K562 (cell line): ENCODE results near the gene SLC7A9. TPM values are rescaled to one million over a fixed set of nuclear protein-coding genes. Genes with fewer than 3 reads are reported as not detected.

Source experiments
- ATAC-seq: fragments of 200-7000 bp; cut with Tn5 transposase; 3 replicates; pipeline ENCODE4 v1.9.1; 2020; ENCODE audit warnings: moderate library complexity
- BruUV-seq: library from RNA; stranded (reverse); fragments of 400-500 nt; replicated peaks from 2 replicates; lab custom pipeline; 2021; lab: Mats Ljungman, UMichigan
- CTCF ChIA-PET: fragments of 300-600 bp; formaldehyde crosslinking; extraction: SDS; loops from one replicate; lab custom pipeline; 2021; ENCODE audit warnings: low intra/inter-chr PET ratio; lab: Yijun Ruan, JAX
- POLR2A ChIA-PET: fragments of 300-600, 350-650 bp; sonication (Branson Sonifier 250); formaldehyde crosslinking; extraction: SDS; loops from one replicate; lab custom pipeline; 2021; ENCODE audit warnings: antibody characterized with exemption, inconsistent platforms; lab: Yijun Ruan, JAX
- DNase-seq, 4 experiments: peaks; one replicate each; pipeline versions ENCODE4 v3.0.0 to v3.0.0-alpha.2; 2011 to 2018; ENCODE audit warnings: low spot score in 3 of 4, mixed read lengths in 3 of 4; ENCODE audit errors: extremely low read depth in 1 of 4
- FAIRE-seq: peaks from 2 replicates; lab custom pipeline; 2011; peaks lifted over from hg19 to GRCh38; lab: Jason Lieb, UNC
- H2AFZ ChIP-seq: 2 replicates; pipeline ENCODE4 v1.6.0; 2011; ENCODE audit warnings: low read depth, low read length, control low read depth, inconsistent platforms
- H3K27ac ChIP-seq: fragments of 200-600 bp; 3 replicates; pipeline ENCODE4 v1.8.0; 2011; ENCODE audit warnings: low read depth, mild to moderate bottlenecking, control low read depth, inconsistent platforms, low read length, moderate library complexity, mixed read lengths; ENCODE audit errors: extremely low read depth
- H3K27me3 ChIP-seq, 2 experiments: fragments of 300-600 bp in 1 of 2; 2 replicates in 1 of 2; 3 replicates in 1 of 2; pipeline versions ENCODE4 v1.6.0 to v1.8.0; 2011; ENCODE audit warnings: inconsistent platforms in 2 of 2, low read length in 2 of 2, mild to moderate bottlenecking in 1 of 2, mixed read lengths in 1 of 2, moderate library complexity in 1 of 2; ENCODE audit not compliant: control insufficient read depth in 2 of 2, insufficient read depth in 2 of 2
- H3K36me3 ChIP-seq: fragments of 300-600 bp; 3 replicates; pipeline ENCODE4 v1.8.0; 2011; ENCODE audit warnings: mild to moderate bottlenecking, low read length, inconsistent platforms; ENCODE audit not compliant: control insufficient read depth, insufficient read depth
- H3K4me1 ChIP-seq, 2 experiments: fragments of 200-600 bp in 1 of 2; replicated peaks in 1 of 2; 2 replicates in 1 of 2; 3 replicates in 1 of 2; pipeline versions ENCODE4 v1.5.1 to v1.8.0; 2011; ENCODE audit warnings: inconsistent platforms in 2 of 2, low read length in 2 of 2, mild to moderate bottlenecking in 1 of 2, mixed read lengths in 1 of 2, moderate library complexity in 1 of 2; ENCODE audit not compliant: control insufficient read depth in 2 of 2, insufficient read depth in 2 of 2
- H3K4me2 ChIP-seq: 2 replicates; pipeline ENCODE4 v1.6.1; 2011; ENCODE audit warnings: low read length, control low read depth, inconsistent platforms, mixed read lengths; ENCODE audit not compliant: insufficient read depth
- H3K4me3 ChIP-seq: fragments of 200-600 bp; sonication (generic), shearing (Covaris generic); 2 replicates; pipeline ENCODE4 v1.5.1; 2016; ENCODE audit warnings: control low read depth, inconsistent platforms
- H3K79me2 ChIP-seq: fragments of 200-600 bp; 3 replicates; pipeline ENCODE4 v1.8.0; 2011; ENCODE audit warnings: low read length, inconsistent platforms; ENCODE audit not compliant: control insufficient read depth, insufficient read depth
- H3K9ac ChIP-seq, 2 experiments: 2 replicates each; pipeline versions ENCODE4 v1.6.0 to v1.6.1; 2011; ENCODE audit warnings: low read depth in 2 of 2, low read length in 2 of 2, control low read depth in 1 of 2, inconsistent platforms in 1 of 2, mild to moderate bottlenecking in 1 of 2, mixed read lengths in 1 of 2; ENCODE audit not compliant: insufficient read depth in 1 of 2
- H3K9me1 ChIP-seq: one replicate; pipeline ENCODE4 v1.6.0; 2011; ENCODE audit warnings: inconsistent platforms, mild to moderate bottlenecking, low read length, moderate library complexity; ENCODE audit not compliant: control insufficient read depth, insufficient read depth
- H3K9me3 ChIP-seq: replicated peaks from 2 replicates; pipeline ENCODE4 v1.5.1; 2011; ENCODE audit warnings: low read depth, low read length, inconsistent platforms; ENCODE audit not compliant: control insufficient read depth, insufficient read depth
- H4K20me1 ChIP-seq: replicated peaks from 2 replicates; pipeline ENCODE4 v1.6.1; 2011; ENCODE audit warnings: low read length, inconsistent platforms, mixed read lengths; ENCODE audit not compliant: control insufficient read depth, insufficient read depth
- CBX1 ChIP-seq: sonication (generic); IDR thresholded peaks from 2 replicates; pipeline ENCODE4 v1.6.1; 2016; ENCODE audit warnings: antibody characterized with exemption, low read depth, mild to moderate bottlenecking
- JUND ChIP-seq, 2 experiments: IDR thresholded peaks; 2 replicates in 1 of 2; 3 replicates in 1 of 2; pipeline ENCODE4 v1.6.1; 2011; ENCODE audit warnings: borderline replicate concordance in 2 of 2, low read depth in 2 of 2, low read length in 2 of 2, improper control_type of control experiment in 1 of 2, missing biosample characterization in 1 of 2, missing genetic modification characterization in 1 of 2, missing genetic modification reagents in 1 of 2
- MAFF ChIP-seq: IDR thresholded peaks from 2 replicates; pipeline ENCODE4 v1.6.1; 2012; ENCODE audit warnings: low read length, improper control_type of control experiment
- RBM39 ChIP-seq: fragments of 200-400 bp; formaldehyde crosslinking; optimal IDR thresholded peaks from 2 replicates; pipeline ENCODE3; 2018; ENCODE audit warnings: low read depth, low read length
- SIN3B ChIP-seq: fragments of 450-650 bp; IDR thresholded peaks from 2 replicates; pipeline ENCODE4 v1.6.1; 2017; ENCODE audit warnings: low read depth, mild to moderate bottlenecking, moderate library complexity
- SLC30A9 ChIP-seq: fragments of 250-450 bp; sonication (Bioruptor Pico); IDR thresholded peaks from 2 replicates; pipeline ENCODE4 v1.8.0; 2022; ENCODE audit warnings: mild to moderate bottlenecking, moderate library complexity
- SRSF9 ChIP-seq: fragments of 200-400 bp; formaldehyde crosslinking; IDR thresholded peaks from 2 replicates; pipeline ENCODE4 v1.6.1; 2017; ENCODE audit warnings: low read depth, low read length, borderline replicate concordance
- TOE1 ChIP-seq, 2 experiments: fragments of 450-650 bp in 1 of 2; sonication (generic) in 1 of 2; formaldehyde crosslinking in 1 of 2; IDR thresholded peaks; 2 replicates each; pipeline versions ENCODE4 v1.7.1 to v1.8.0; 2016 to 2022; ENCODE audit warnings: borderline replicate concordance in 2 of 2, mild to moderate bottlenecking in 2 of 2, antibody characterized with exemption in 1 of 2, inconsistent platforms in 1 of 2, low read depth in 1 of 2, missing genetic modification reagents in 1 of 2, moderate library complexity in 1 of 2
- ZNF408 ChIP-seq: fragments of 250-450 bp; sonication (Bioruptor Pico); IDR thresholded peaks from 2 replicates; pipeline ENCODE4 v1.4.0; 2020; ENCODE audit warnings: low read depth, mild to moderate bottlenecking, moderate library complexity
- ZNF436 ChIP-seq: fragments of 250-450, 450-650 bp; sonication (Bioruptor Pico); formaldehyde crosslinking; IDR thresholded peaks from 2 replicates; pipeline ENCODE4 v1.7.0; 2020; ENCODE audit warnings: mild to moderate bottlenecking
- WGBS: fragments of 100-300 bp; shearing (Covaris generic); methylation state at CpG from one replicate; pipeline ENCODE4 v1.1.6; 2016; ENCODE audit warnings: low coverage, mixed read lengths; ENCODE audit not compliant: insufficient coverage; ENCODE audit errors: missing lambda C conversion rate; 5-methylcytosine and 5-hydroxymethylcytosine counted together
- in situ Hi-C: fragments of 300-500 bp; cut with MboI; formaldehyde crosslinking; loops from 4 replicates; pipeline ENCODE4 v1.15.0; 2018; ENCODE audit warnings: inconsistent platforms, mixed read lengths
- intact Hi-C: fragments of 100-400 bp; cut with micrococcal nuclease; formaldehyde crosslinking; loops from 2 replicates; pipeline ENCODE4 v1.14.2; 2022
- polyA plus RNA-seq, 8 experiments: library from polyadenylated mRNA; depleted of rRNA in 4 of 8; stranded (reverse) in 5 of 8; unstranded in 3 of 8; fragments of >200 nt; fragmentation: Nextera tagmentation in 2 of 8; fragmentation: Illumina TruSeq in 1 of 8; extraction: Ambion mirVana in 2 of 8; extraction: Trizol in 1 of 8; gene quantifications; 2 replicates each; pipeline versions ENCODE4 v1.2.1 to v1.2.3, GENCODE V29; 2011 to 2014; ENCODE audit warnings: inconsistent platforms in 1 of 8, missing spikeins in 1 of 8
- total RNA-seq, 7 experiments: library from RNA; depleted of rRNA in 6 of 7; stranded (reverse); fragments of >200 nt in 6 of 7; fragmentation: Illumina TruSeq in 2 of 7; extraction: Trizol in 2 of 7; gene quantifications; 2 replicates each; pipeline versions ENCODE4 v1.2.1 to v1.2.3, GENCODE V29; 2011 to 2021; ENCODE audit warnings: low replicate concordance in 1 of 7
- TF ChIP-seq, protein P1 (sequence below), 2 experiments: fragments of 450-650 bp; conservative IDR thresholded peaks; 2 replicates each; pipeline ENCODE4 v1.6.1; 2017; ENCODE audit warnings: mild to moderate bottlenecking in 2 of 2, moderate library complexity in 2 of 2
- TF ChIP-seq, protein P2 (sequence below): sonication (generic); formaldehyde crosslinking; IDR thresholded peaks from 2 replicates; pipeline ENCODE4 v1.8.0; 2022; ENCODE audit warnings: mild to moderate bottlenecking, low read depth, missing genetic modification reagents
- TF ChIP-seq, protein P3 (sequence below): fragments of 450-650 bp; conservative IDR thresholded peaks from 2 replicates; pipeline ENCODE4 v1.6.1; 2016; ENCODE audit warnings: missing genetic modification characterization, low read depth, mild to moderate bottlenecking, missing compliant biosample characterization, moderate library complexity
- TF ChIP-seq, protein P4 (sequence below): sonication (generic); formaldehyde crosslinking; IDR thresholded peaks from 2 replicates; pipeline ENCODE4 v1.8.1; 2023; ENCODE audit warnings: mild to moderate bottlenecking, missing genetic modification reagents, moderate library complexity
- TF ChIP-seq, protein P5 (sequence below): fragments of 250-450 bp; sonication (Bioruptor Pico); IDR thresholded peaks from 2 replicates; pipeline ENCODE4 v1.4.0; 2020; ENCODE audit warnings: mild to moderate bottlenecking, moderate library complexity

SLC7A9 gene
- total and polyA plus RNA-seq, 9 of the 15 experiments (the other 6 are each of a cell fraction or from before 2014, with no cell fraction given) = not detected

DNA sequence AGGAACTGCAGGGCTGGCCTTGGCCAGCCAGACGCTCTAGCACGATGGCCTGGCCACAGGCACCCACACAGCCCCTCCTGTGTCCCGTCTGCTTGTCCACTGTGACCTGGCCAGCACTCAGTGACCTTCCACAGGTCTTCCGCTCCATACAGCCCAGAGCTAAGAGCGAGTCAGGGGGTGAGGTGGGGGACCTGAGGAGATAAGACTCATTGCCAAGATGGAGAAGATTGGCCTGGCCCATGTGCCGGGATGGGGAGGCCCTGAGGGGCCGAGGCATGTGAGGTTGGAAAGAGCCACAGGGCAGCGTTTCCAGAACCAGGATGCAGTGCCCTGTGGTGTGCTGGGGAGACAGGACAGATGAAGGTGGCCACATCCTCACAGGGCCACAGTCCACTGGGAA is 10.2 kb upstream of the SLC7A9 start:
- peaks cover 0 to 4% of the 10 kb centered on the region in 2 experiments; a peak in 2 of 5 replicates for H3K4me1 ChIP-seq
- BruUV-seq = no TSS peak
- ATAC-seq = no peak
- H3K27ac ChIP-seq = no peak overlapping the region
- in situ Hi-C loops (no loop called here), intact Hi-C loops (no loop called here)
- no peak overlapping the region for H3K9ac ChIP-seq
- no peak for FAIRE-seq
- CTCF ChIA-PET = no interaction called here
- 6% methylated on average over 8 of the region's 8 CpGs for WGBS
- H3K9me3 ChIP-seq = no peaks in the 10 kb centered on the region
- no peaks in the 10 kb centered on the region for H3K79me2 ChIP-seq
- no peak for DNase-seq
- H3K4me3 ChIP-seq = no peak overlapping the region
- H3K27me3 ChIP-seq = peaks cover 8 to 42% of the 10 kb centered on the region in 2 experiments; a peak in 4 of 5 replicates
- no peaks in the 10 kb centered on the region for H4K20me1 ChIP-seq
- no peaks in the 10 kb centered on the region for H3K36me3 ChIP-seq
- no peak overlapping the region for H2AFZ ChIP-seq
- no peaks in the 10 kb centered on the region for H3K9me1 ChIP-seq
- no peak overlapping the region for H3K4me2 ChIP-seq
- POLR2A ChIA-PET = no interaction called here
- TF ChIP-seq, protein P1, sequence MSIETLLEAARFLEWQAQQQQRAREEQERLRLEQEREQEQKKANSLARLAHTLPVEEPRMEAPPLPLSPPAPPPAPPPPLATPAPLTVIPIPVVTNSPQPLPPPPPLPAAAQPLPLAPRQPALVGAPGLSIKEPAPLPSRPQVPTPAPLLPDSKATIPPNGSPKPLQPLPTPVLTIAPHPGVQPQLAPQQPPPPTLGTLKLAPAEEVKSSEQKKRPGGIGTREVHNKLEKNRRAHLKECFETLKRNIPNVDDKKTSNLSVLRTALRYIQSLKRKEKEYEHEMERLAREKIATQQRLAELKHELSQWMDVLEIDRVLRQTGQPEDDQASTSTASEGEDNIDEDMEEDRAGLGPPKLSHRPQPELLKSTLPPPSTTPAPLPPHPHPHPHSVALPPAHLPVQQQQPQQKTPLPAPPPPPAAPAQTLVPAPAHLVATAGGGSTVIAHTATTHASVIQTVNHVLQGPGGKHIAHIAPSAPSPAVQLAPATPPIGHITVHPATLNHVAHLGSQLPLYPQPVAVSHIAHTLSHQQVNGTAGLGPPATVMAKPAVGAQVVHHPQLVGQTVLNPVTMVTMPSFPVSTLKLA (conservative IDR thresholded peaks at IDR 0.05) = no peak
- TF ChIP-seq, protein P2, sequence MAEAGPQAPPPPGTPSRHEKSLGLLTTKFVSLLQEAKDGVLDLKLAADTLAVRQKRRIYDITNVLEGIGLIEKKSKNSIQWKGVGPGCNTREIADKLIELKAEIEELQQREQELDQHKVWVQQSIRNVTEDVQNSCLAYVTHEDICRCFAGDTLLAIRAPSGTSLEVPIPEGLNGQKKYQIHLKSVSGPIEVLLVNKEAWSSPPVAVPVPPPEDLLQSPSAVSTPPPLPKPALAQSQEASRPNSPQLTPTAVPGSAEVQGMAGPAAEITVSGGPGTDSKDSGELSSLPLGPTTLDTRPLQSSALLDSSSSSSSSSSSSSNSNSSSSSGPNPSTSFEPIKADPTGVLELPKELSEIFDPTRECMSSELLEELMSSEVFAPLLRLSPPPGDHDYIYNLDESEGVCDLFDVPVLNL (CRISPR knock-in tag) = no peak
- no peak for TF ChIP-seq JUND (IDR thresholded peaks at IDR 0.05; ENCODE audit: borderline replicate concordance, low read depth, low read length)
- TF ChIP-seq JUND (tag; IDR thresholded peaks at IDR 0.05; ENCODE audit: borderline replicate concordance, low read depth, low read length) = no peak
- TF ChIP-seq MAFF = no peak
- TF ChIP-seq, protein P3, sequence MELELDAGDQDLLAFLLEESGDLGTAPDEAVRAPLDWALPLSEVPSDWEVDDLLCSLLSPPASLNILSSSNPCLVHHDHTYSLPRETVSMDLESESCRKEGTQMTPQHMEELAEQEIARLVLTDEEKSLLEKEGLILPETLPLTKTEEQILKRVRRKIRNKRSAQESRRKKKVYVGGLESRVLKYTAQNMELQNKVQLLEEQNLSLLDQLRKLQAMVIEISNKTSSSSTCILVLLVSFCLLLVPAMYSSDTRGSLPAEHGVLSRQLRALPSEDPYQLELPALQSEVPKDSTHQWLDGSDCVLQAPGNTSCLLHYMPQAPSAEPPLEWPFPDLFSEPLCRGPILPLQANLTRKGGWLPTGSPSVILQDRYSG (tag) = no peak
- no peak for TF ChIP-seq ZNF408 (CRISPR knock-in tag)
- TF ChIP-seq TOE1 (IDR thresholded peaks at IDR 0.05; ENCODE audit: borderline replicate concordance) = no peak
- no peak for TF ChIP-seq TOE1 (CRISPR knock-in tag; IDR thresholded peaks at IDR 0.05; ENCODE audit: borderline replicate concordance, low read depth)
- TF ChIP-seq ZNF436 = no peak
- TF ChIP-seq, protein P4, sequence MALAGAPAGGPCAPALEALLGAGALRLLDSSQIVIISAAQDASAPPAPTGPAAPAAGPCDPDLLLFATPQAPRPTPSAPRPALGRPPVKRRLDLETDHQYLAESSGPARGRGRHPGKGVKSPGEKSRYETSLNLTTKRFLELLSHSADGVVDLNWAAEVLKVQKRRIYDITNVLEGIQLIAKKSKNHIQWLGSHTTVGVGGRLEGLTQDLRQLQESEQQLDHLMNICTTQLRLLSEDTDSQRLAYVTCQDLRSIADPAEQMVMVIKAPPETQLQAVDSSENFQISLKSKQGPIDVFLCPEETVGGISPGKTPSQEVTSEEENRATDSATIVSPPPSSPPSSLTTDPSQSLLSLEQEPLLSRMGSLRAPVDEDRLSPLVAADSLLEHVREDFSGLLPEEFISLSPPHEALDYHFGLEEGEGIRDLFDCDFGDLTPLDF (CRISPR knock-in tag) = no peak
- no peak for TF ChIP-seq SIN3B
- no peak for TF ChIP-seq SRSF9
- no peak for TF ChIP-seq SLC30A9
- TF ChIP-seq CBX1 = no peak
- TF ChIP-seq, protein P5, sequence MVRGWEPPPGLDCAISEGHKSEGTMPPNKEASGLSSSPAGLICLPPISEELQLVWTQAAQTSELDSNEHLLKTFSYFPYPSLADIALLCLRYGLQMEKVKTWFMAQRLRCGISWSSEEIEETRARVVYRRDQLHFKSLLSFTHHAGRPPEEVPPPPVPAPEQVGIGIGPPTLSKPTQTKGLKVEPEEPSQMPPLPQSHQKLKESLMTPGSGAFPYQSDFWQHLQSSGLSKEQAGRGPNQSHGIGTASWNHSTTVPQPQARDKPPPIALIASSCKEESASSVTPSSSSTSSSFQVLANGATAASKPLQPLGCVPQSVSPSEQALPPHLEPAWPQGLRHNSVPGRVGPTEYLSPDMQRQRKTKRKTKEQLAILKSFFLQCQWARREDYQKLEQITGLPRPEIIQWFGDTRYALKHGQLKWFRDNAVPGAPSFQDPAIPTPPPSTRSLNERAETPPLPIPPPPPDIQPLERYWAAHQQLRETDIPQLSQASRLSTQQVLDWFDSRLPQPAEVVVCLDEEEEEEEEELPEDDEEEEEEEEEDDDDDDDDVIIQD = no peak
- TF ChIP-seq RBM39 = no peak
